ENCODE data around the gene GNPDA1. TPM values are rescaled to one million over a fixed set of nuclear protein-coding genes. Genes with fewer than 3 reads are reported as not detected.

Gene GNPDA1
- total and polyA plus RNA-seq, 10 of the 15 experiments (the other 5 are each of a cell fraction or from before 2014, with no cell fraction given) = 1.0 to 11.9 (median 3.9) TPM

DNA sequence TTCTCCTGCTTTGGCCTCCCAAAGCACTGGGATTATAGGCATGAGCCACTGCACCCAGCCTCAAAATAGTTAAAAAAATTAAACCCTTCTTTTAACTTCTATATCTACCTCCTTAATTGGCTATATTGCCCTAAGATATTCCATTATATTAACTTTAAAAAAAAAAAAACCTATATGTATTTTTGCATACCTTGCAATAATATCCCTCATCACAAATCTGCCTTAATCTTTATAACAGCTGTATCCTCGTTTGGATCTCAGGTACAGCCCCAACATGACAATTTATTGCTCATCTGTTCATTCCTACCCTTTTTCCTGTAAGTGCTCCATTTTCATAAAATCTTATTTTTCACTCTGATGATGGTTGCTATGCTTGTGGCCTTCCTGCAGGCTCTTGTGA is 12.7 kb downstream of the GNPDA1 start (continued):
- TF ChIP-seq RAD21 (IDR thresholded peaks at IDR 0.05; ENCODE audit: insufficient read depth, low read depth, low read length) = no peak
- no peak for TF ChIP-seq NFYB (IDR thresholded peaks at IDR 0.05; ENCODE audit: insufficient read depth, low read depth, low read length)
- no peak for TF ChIP-seq RBBP5 (conservative IDR thresholded peaks at IDR 0.05)

DNA sequence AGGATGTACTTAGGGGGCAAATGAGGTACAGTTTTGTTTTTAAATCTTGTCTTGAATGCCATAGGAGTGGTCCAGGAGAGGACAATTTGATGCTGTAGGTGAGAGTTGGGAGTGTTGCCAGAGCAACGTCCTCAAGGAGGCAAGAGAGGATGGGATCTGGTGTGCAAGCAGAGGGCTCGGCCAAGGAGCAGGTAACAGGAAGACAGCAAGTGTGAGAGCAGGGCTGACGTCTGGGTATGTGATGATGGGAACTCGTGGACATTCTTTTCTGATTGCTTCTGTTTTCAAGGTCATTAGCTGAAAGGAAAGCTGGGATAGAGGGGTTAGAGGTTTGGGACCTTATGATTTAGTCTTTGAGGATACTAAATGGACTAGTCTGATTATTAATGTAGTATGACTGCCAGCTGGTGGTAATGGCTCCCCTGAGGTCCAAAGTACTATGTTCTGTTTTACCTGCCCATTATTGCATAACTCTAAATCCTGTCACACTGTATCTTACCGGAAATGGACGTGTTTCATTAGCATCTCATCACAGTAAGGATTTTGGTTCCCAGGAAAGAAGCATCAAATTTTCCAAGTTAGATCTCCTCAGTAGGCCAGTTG is 15.4 kb downstream of the GNPDA1 start:
- H3K27ac ChIP-seq (ENCODE audit: control insufficient read depth, insufficient read depth) = no peak overlapping the region
- H3K4me3 ChIP-seq = no peak overlapping the region
- TF ChIP-seq CBX5 (IDR thresholded peaks at IDR 0.05; ENCODE audit: low read depth) = no peak
- no peak for TF ChIP-seq MTA2 (IDR thresholded peaks at IDR 0.05; ENCODE audit: low read depth)
- no peak for TF ChIP-seq HCFC1 (IDR thresholded peaks at IDR 0.05; ENCODE audit: low read length)
- TF ChIP-seq, protein P1, sequence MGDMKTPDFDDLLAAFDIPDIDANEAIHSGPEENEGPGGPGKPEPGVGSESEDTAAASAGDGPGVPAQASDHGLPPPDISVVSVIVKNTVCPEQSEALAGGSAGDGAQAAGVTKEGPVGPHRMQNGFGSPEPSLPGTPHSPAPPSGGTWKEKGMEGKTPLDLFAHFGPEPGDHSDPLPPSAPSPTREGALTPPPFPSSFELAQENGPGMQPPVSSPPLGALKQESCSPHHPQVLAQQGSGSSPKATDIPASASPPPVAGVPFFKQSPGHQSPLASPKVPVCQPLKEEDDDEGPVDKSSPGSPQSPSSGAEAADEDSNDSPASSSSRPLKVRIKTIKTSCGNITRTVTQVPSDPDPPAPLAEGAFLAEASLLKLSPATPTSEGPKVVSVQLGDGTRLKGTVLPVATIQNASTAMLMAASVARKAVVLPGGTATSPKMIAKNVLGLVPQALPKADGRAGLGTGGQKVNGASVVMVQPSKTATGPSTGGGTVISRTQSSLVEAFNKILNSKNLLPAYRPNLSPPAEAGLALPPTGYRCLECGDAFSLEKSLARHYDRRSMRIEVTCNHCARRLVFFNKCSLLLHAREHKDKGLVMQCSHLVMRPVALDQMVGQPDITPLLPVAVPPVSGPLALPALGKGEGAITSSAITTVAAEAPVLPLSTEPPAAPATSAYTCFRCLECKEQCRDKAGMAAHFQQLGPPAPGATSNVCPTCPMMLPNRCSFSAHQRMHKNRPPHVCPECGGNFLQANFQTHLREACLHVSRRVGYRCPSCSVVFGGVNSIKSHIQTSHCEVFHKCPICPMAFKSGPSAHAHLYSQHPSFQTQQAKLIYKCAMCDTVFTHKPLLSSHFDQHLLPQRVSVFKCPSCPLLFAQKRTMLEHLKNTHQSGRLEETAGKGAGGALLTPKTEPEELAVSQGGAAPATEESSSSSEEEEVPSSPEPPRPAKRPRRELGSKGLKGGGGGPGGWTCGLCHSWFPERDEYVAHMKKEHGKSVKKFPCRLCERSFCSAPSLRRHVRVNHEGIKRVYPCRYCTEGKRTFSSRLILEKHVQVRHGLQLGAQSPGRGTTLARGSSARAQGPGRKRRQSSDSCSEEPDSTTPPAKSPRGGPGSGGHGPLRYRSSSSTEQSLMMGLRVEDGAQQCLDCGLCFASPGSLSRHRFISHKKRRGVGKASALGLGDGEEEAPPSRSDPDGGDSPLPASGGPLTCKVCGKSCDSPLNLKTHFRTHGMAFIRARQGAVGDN (IDR thresholded peaks at IDR 0.05) = no peak
- no peak for TF ChIP-seq SMAD1 (IDR thresholded peaks at IDR 0.05; ENCODE audit: low read depth, partially characterized antibody)
- TF ChIP-seq STAT1 (conservative IDR thresholded peaks at IDR 0.05) = no peak
- no peak for TF ChIP-seq POLR2A (IDR thresholded peaks at IDR 0.05; ENCODE audit: low read depth, low read length)
- TF ChIP-seq, protein P2, sequence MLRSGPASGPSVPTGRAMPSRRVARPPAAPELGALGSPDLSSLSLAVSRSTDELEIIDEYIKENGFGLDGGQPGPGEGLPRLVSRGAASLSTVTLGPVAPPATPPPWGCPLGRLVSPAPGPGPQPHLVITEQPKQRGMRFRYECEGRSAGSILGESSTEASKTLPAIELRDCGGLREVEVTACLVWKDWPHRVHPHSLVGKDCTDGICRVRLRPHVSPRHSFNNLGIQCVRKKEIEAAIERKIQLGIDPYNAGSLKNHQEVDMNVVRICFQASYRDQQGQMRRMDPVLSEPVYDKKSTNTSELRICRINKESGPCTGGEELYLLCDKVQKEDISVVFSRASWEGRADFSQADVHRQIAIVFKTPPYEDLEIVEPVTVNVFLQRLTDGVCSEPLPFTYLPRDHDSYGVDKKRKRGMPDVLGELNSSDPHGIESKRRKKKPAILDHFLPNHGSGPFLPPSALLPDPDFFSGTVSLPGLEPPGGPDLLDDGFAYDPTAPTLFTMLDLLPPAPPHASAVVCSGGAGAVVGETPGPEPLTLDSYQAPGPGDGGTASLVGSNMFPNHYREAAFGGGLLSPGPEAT (IDR thresholded peaks at IDR 0.05; ENCODE audit: low read depth) = no peak
- TF ChIP-seq SMC3 (IDR thresholded peaks at IDR 0.05; ENCODE audit: borderline replicate concordance, low read length) = no peak
- no peak for TF ChIP-seq KDM1A (IDR thresholded peaks at IDR 0.05; ENCODE audit: borderline replicate concordance)
- TF ChIP-seq, protein P3, sequence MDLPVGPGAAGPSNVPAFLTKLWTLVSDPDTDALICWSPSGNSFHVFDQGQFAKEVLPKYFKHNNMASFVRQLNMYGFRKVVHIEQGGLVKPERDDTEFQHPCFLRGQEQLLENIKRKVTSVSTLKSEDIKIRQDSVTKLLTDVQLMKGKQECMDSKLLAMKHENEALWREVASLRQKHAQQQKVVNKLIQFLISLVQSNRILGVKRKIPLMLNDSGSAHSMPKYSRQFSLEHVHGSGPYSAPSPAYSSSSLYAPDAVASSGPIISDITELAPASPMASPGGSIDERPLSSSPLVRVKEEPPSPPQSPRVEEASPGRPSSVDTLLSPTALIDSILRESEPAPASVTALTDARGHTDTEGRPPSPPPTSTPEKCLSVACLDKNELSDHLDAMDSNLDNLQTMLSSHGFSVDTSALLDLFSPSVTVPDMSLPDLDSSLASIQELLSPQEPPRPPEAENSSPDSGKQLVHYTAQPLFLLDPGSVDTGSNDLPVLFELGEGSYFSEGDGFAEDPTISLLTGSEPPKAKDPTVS (IDR thresholded peaks at IDR 0.05; ENCODE audit: low read depth, low read length) = no peak
- no peaks in the 10 kb centered on the region for H3K79me2 ChIP-seq (ENCODE audit: control insufficient read depth, insufficient read depth, low read length)
- in situ Hi-C loops (cut with MboI) = no loop called here
- no TSS peak for BruUV-seq (replicated peaks)
- H3K4me2 ChIP-seq (ENCODE audit: control insufficient read depth, insufficient read depth) = no peak overlapping the region
- FAIRE-seq (no peak), DNase-seq (ENCODE audit: low read depth, low spot score) (no peak), ATAC-seq (no peak)
- ChIA-PET RAD21 (ENCODE audit: unreplicated experiment) (no interaction called here), CTCF (interaction anchor here (1.0 to 9.5 kb wide), 4 partner anchors 16 to 151 kb away, joined by 4 to 110 read pairs (median 36); partner anchors contain the start of gene GNPDA1), SMC1A (ENCODE audit: uncharacterized antibody, unreplicated experiment) (no interaction called here), POLR2A (no interaction called here)
- intact Hi-C loops (cut with micrococcal nuclease; ENCODE audit: unreplicated experiment) = no loop called here
- H3K36me3 ChIP-seq (ENCODE audit: control insufficient read depth in 2 of 2, insufficient read depth in 2 of 2, low read length in 1 of 2) = peaks cover 0 to 3% of the 10 kb centered on the region in 2 experiments; a peak in 1 of 4 replicates
- H2AFZ ChIP-seq (ENCODE audit: control insufficient read depth, low read depth, low read length) = no peak overlapping the region
- H3K9ac ChIP-seq (ENCODE audit: control insufficient read depth, insufficient read depth, low read length) = no peak overlapping the region
- no peaks in the 10 kb centered on the region for H4K20me1 ChIP-seq (ENCODE audit: control insufficient read depth, insufficient read depth)
- WGBS (ENCODE audit: insufficient coverage, insufficient replicate concordance, low lambda C conversion rate, missing lambda C conversion rate) = 74% methylated on average over 6 of the region's 6 CpGs
- H3K9me3 ChIP-seq (replicated peaks; ENCODE audit: control insufficient read depth, insufficient read depth, low read length) = no peaks in the 10 kb centered on the region
- no peaks in the 10 kb centered on the region for H3K4me1 ChIP-seq (ENCODE audit: control insufficient read depth, insufficient read depth, low read length)
- H3K27me3 ChIP-seq (replicated peaks in 1 of 2; ENCODE audit: control insufficient read depth in 2 of 2, insufficient read depth in 2 of 2, low read length in 1 of 2) = no peaks in the 10 kb centered on the region

Measured in GM12878 (cell line).